ENCODE results near the gene PCDHA3.
"Not testable (repeated sequence)": the region's sequence is repeated elsewhere in the genome, so short reads cannot be mapped to it uniquely, and the experiment has no call there.

Gene PCDHA3
- total RNA-seq = 0 to 0.12 (median 0) reads per million in 9 experiments

- Mint-ChIP-seq H3K27me3 (peaks cover 16 to 25% of the 10 kb centered on the region in 2 donors), H3K4me3 (no peak within 1 kb of the TSS), H3K36me3 (ENCODE audit: insufficient read depth) (peaks cover 3% of the 10 kb centered on the region), H3K4me1 (ENCODE audit: low read depth in 2 of 2) (no peaks in the 10 kb centered on the region), H3K27ac (no peak within 1 kb of the TSS), H3K9me3 (peaks cover 0 to 6% of the 10 kb centered on the region in 2 donors)
- DNase-seq = no peak
- ATAC-seq (replicated peaks) = no peak
Measured at GRCh38 chr5:140800816-140801493, at the start of gene PCDHA3. PCDHA3 (plus strand) TSS chr5:140801057.

- ATAC-seq (replicated peaks) (no peak), DNase-seq (no peak)
- H3K27me3 Mint-ChIP-seq = peaks cover 38 to 43% of the 10 kb centered on the region in 2 donors
- H3K4me1 Mint-ChIP-seq (ENCODE audit: low read depth in 2 of 2) = no peaks in the 10 kb centered on the region
- no peak overlapping the region for H3K4me3 Mint-ChIP-seq
- H3K36me3 Mint-ChIP-seq (ENCODE audit: insufficient read depth) = peaks cover 3% of the 10 kb centered on the region
- H3K27ac Mint-ChIP-seq = no peak overlapping the region
- H3K9me3 Mint-ChIP-seq = peaks cover 29 to 58% of the 10 kb centered on the region in 2 donors
Measured at GRCh38 chr5:140753561-140753960, 47.3 kb upstream of the PCDHA3 start.

GRCh38 chr5:140764177-140764973 lies 36.5 kb upstream of the PCDHA3 start:
- Mint-ChIP-seq H3K4me3 (no peak overlapping the region), H3K4me1 (ENCODE audit: low read depth in 2 of 2) (no peaks in the 10 kb centered on the region), H3K36me3 (ENCODE audit: insufficient read depth) (no peaks in the 10 kb centered on the region), H3K27ac (no peak overlapping the region), H3K9me3 (peaks cover 0 to 6% of the 10 kb centered on the region in 2 donors), H3K27me3 (no peaks in the 10 kb centered on the region)
- DNase-seq (no peak), ATAC-seq (replicated peaks) (no peak)

GRCh38 chr5:140767444-140767843 lies 33.4 kb upstream of the PCDHA3 start:
- Mint-ChIP-seq H3K27ac (no peak overlapping the region), H3K9me3 (peaks cover 0 to 9% of the 10 kb centered on the region in 2 donors), H3K4me1 (ENCODE audit: low read depth in 2 of 2) (no peaks in the 10 kb centered on the region), H3K27me3 (no peaks in the 10 kb centered on the region), H3K4me3 (no peak overlapping the region), H3K36me3 (ENCODE audit: insufficient read depth) (no peaks in the 10 kb centered on the region)
- DNase-seq = no peak
- ATAC-seq (replicated peaks) = no peak

- Mint-ChIP-seq H3K27me3 (peaks cover 13 to 30% of the 10 kb centered on the region in 2 donors), H3K36me3 (ENCODE audit: insufficient read depth) (no peaks in the 10 kb centered on the region), H3K4me3 (no peak overlapping the region), H3K4me1 (ENCODE audit: low read depth in 2 of 2) (no peaks in the 10 kb centered on the region), H3K9me3 (peaks cover 15 to 26% of the 10 kb centered on the region in 2 donors), H3K27ac (peak overlapping the region in 1 of 2 donors; percentile 16)
- ATAC-seq (replicated peaks) (no peak), DNase-seq (no peak)
Measured at GRCh38 chr5:140780512-140780911, 20.3 kb upstream of the PCDHA3 start.

GRCh38 chr5:140785905-140786686 lies 14.8 kb upstream of the PCDHA3 start, which contains the start of gene PCDHA1:
PCDHA1 (plus strand) TSS chr5:140786140.
- no peak within 1 kb of the TSS for H3K27ac Mint-ChIP-seq
- peaks cover 14 to 28% of the 10 kb centered on the region in 2 donors for H3K27me3 Mint-ChIP-seq
- DNase-seq = no peak
- no peak within 1 kb of the TSS for H3K4me3 Mint-ChIP-seq
- no peaks in the 10 kb centered on the region for H3K4me1 Mint-ChIP-seq (ENCODE audit: low read depth in 2 of 2)
- H3K36me3 Mint-ChIP-seq (ENCODE audit: insufficient read depth) = no peaks in the 10 kb centered on the region
- no peak for ATAC-seq (replicated peaks)
- H3K9me3 Mint-ChIP-seq = peaks cover 11 to 20% of the 10 kb centered on the region in 2 donors

- Mint-ChIP-seq H3K9me3 (peaks cover 7 to 11% of the 10 kb centered on the region in 2 donors), H3K27me3 (peaks cover 21 to 29% of the 10 kb centered on the region in 2 donors)
- H3K4me3 Mint-ChIP-seq; H3K4me1 Mint-ChIP-seq (ENCODE audit: low read depth in 2 of 2); H3K36me3 Mint-ChIP-seq (ENCODE audit: insufficient read depth); ATAC-seq (replicated peaks); DNase-seq; H3K27ac Mint-ChIP-seq: not testable (repeated sequence)
Measured at GRCh38 chr5:140787422-140787821, 13.4 kb upstream of the PCDHA3 start.

GRCh38 chr5:140787849-140788504 lies 12.9 kb upstream of the PCDHA3 start:
- H3K4me1 Mint-ChIP-seq (ENCODE audit: low read depth in 2 of 2); H3K36me3 Mint-ChIP-seq (ENCODE audit: insufficient read depth); H3K4me3 Mint-ChIP-seq; DNase-seq; ATAC-seq (replicated peaks); H3K27ac Mint-ChIP-seq: not testable (repeated sequence)
- Mint-ChIP-seq H3K9me3 (peaks cover 7 to 11% of the 10 kb centered on the region in 2 donors), H3K27me3 (peaks cover 27 to 34% of the 10 kb centered on the region in 2 donors)

GRCh38 chr5:140791089-140791488 lies 9.8 kb upstream of the PCDHA3 start:
- Mint-ChIP-seq H3K4me3 (no peak overlapping the region), H3K27me3 (peaks cover 26 to 30% of the 10 kb centered on the region in 2 donors), H3K9me3 (peaks cover 0 to 2% of the 10 kb centered on the region in 2 donors), H3K36me3 (ENCODE audit: insufficient read depth) (no peaks in the 10 kb centered on the region), H3K4me1 (ENCODE audit: low read depth in 2 of 2) (no peaks in the 10 kb centered on the region), H3K27ac (no peak overlapping the region)
- DNase-seq = no peak
- no peak for ATAC-seq (replicated peaks)

- Mint-ChIP-seq H3K27ac (no peak within 1 kb of the TSS), H3K9me3 (peaks cover 0 to 2% of the 10 kb centered on the region in 2 donors), H3K4me3 (no peak within 1 kb of the TSS), H3K27me3 (peaks cover 21 to 23% of the 10 kb centered on the region in 2 donors), H3K4me1 (ENCODE audit: low read depth in 2 of 2) (no peaks in the 10 kb centered on the region), H3K36me3 (ENCODE audit: insufficient read depth) (no peaks in the 10 kb centered on the region)
- ATAC-seq (replicated peaks) = no peak
- DNase-seq = no peak
Measured at GRCh38 chr5:140794595-140795258, 6.1 kb upstream of the PCDHA3 start, which contains the start of gene PCDHA2. PCDHA2 (plus strand) TSS chr5:140794852.

- Mint-ChIP-seq H3K27ac (no peak overlapping the region), H3K4me3 (no peak overlapping the region), H3K9me3 (peaks cover 0 to 2% of the 10 kb centered on the region in 2 donors), H3K27me3 (peaks cover 18 to 25% of the 10 kb centered on the region in 2 donors), H3K4me1 (ENCODE audit: low read depth in 2 of 2) (no peaks in the 10 kb centered on the region), H3K36me3 (ENCODE audit: insufficient read depth) (no peaks in the 10 kb centered on the region)
- DNase-seq (no peak), ATAC-seq (replicated peaks) (no peak)
Measured at GRCh38 chr5:140795259-140795641, 5.6 kb upstream of the PCDHA3 start.

- not testable (repeated sequence) for H3K27ac Mint-ChIP-seq; H3K36me3 Mint-ChIP-seq (ENCODE audit: insufficient read depth)
Measured at GRCh38 chr5:140796072-140796717, 4.7 kb upstream of the PCDHA3 start.

More at GRCh38 chr5:140796072-140796717, 4.7 kb upstream of the PCDHA3 start:
- not testable (repeated sequence) for H3K9me3 Mint-ChIP-seq; DNase-seq; H3K4me1 Mint-ChIP-seq (ENCODE audit: low read depth in 2 of 2); H3K4me3 Mint-ChIP-seq; ATAC-seq (replicated peaks)
- H3K27me3 Mint-ChIP-seq = peaks cover 18 to 25% of the 10 kb centered on the region in 2 donors
